Neural progenitor cell (in vitro differentiated cells): Measurements from ENCODE around the gene GABARAPL1.

ENCODE experiments used
- EZH2 ChIP-seq: fragments of 200-600 bp; sonication (generic); IDR thresholded peaks from 2 replicates; pipeline ENCODE4 v1.6.1; 2017; ENCODE audit warnings: antibody characterized with exemption, mild to moderate bottlenecking, moderate library complexity
- TF ChIP-seq, protein P1 (sequence below): fragments of 200-600 bp; sonication (generic); IDR thresholded peaks from 2 replicates; pipeline ENCODE4 v1.5.1; 2017; ENCODE audit warnings: antibody characterized with exemption, mild to moderate bottlenecking

GRCh38 chr12:10170216-10170615 is 42.5 kb upstream of the GABARAPL1 start:
- TF ChIP-seq, protein P1, sequence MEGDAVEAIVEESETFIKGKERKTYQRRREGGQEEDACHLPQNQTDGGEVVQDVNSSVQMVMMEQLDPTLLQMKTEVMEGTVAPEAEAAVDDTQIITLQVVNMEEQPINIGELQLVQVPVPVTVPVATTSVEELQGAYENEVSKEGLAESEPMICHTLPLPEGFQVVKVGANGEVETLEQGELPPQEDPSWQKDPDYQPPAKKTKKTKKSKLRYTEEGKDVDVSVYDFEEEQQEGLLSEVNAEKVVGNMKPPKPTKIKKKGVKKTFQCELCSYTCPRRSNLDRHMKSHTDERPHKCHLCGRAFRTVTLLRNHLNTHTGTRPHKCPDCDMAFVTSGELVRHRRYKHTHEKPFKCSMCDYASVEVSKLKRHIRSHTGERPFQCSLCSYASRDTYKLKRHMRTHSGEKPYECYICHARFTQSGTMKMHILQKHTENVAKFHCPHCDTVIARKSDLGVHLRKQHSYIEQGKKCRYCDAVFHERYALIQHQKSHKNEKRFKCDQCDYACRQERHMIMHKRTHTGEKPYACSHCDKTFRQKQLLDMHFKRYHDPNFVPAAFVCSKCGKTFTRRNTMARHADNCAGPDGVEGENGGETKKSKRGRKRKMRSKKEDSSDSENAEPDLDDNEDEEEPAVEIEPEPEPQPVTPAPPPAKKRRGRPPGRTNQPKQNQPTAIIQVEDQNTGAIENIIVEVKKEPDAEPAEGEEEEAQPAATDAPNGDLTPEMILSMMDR, result no peak
- no peak for TF ChIP-seq EZH2
